Upper lobe of left lung (tissue), 6 donors: ENCODE data around the gene PTGER1. TPM values are rescaled to one million over a fixed set of nuclear protein-coding genes. Genes with fewer than 3 reads are reported as not detected.
A peak's percentile ranks its signal among the peaks of the same experiment; 100 is the strongest.

Experiments used
- ATAC-seq, 2 donors: fragments of 200-7000 bp; cut with Tn5 transposase; one replicate each; pipeline ENCODE4 v1.9.1; 2022; ENCODE audit warnings: mild to moderate bottlenecking in 2 of 2, moderate library complexity in 2 of 2; ENCODE audit not compliant: low FRiP score in 2 of 2
- DNase-seq, 2 donors: peaks; one replicate each; pipeline ENCODE4 v3.0.0-alpha.2; 2019 to 2020
- H3K27ac ChIP-seq, 4 donors: fragments of 200-600 bp; sonication (generic); one replicate each; pipeline ENCODE4 v1.5.1; 2016 to 2019
- H3K27me3 ChIP-seq, 4 donors: fragments of 200-600 bp; sonication (generic); one replicate each; pipeline ENCODE4 v1.5.1; 2017 to 2019
- H3K36me3 ChIP-seq, 4 donors: fragments of 200-600 bp; sonication (generic); one replicate each; pipeline ENCODE4 v1.5.1; 2016 to 2019
- H3K4me1 ChIP-seq, 4 donors: fragments of 200-600 bp; sonication (generic); one replicate each; pipeline ENCODE4 v1.5.1; 2018 to 2019
- H3K4me3 ChIP-seq, 4 donors: fragments of 200-600 bp; sonication (generic); one replicate each; pipeline ENCODE4 v1.5.1; 2017 to 2019; ENCODE audit warnings: mild to moderate bottlenecking in 2 of 4, moderate library complexity in 1 of 4
- H3K9me3 ChIP-seq, 4 donors: fragments of 200-600 bp; sonication (generic); one replicate each; pipeline ENCODE4 v1.5.1; 2018 to 2019
- EP300 ChIP-seq, 4 donors: sonication (generic); formaldehyde crosslinking; IDR thresholded peaks; one replicate each; pipeline ENCODE4 v1.5.1; 2017; ENCODE audit warnings: antibody characterized with exemption in 4 of 4, control low read depth in 2 of 4
- POLR2A ChIP-seq, 4 donors: fragments of 450-650 bp; IDR thresholded peaks; one replicate each; pipeline ENCODE4 v1.5.1; 2016 to 2017; ENCODE audit warnings: antibody characterized with exemption in 4 of 4, mild to moderate bottlenecking in 2 of 4
- POLR2AphosphoS5 ChIP-seq, 2 donors: sonication (generic); formaldehyde crosslinking; IDR thresholded peaks; one replicate each; pipeline ENCODE4 v1.5.1; 2017; ENCODE audit warnings: antibody characterized with exemption in 2 of 2
- WGBS, 2 donors: methylation state at CpG; one replicate each; pipeline ENCODE4 v1.1.5; 2017 to 2018; 5-methylcytosine and 5-hydroxymethylcytosine counted together
- total RNA-seq, 6 donors: library from RNA; depleted of rRNA in 4 of 6; stranded (reverse); fragments of >200 nt in 4 of 6; gene quantifications; one replicate each; pipeline versions ENCODE4 v1.1.0 to v1.2.1, GENCODE V29; 2016 to 2021
- TF ChIP-seq, protein P1 (sequence below), 6 experiments: fragments of 450-650 bp in 4 of 6; fragments of 200-600 bp in 2 of 6; sonication (generic) in 2 of 6; IDR thresholded peaks; one replicate each; pipeline ENCODE4 v1.5.1; 2016 to 2019; ENCODE audit warnings: antibody characterized with exemption in 6 of 6
- donor health status: DM: no; HTN: no; CAD: no; lungs with moderate emphysema.
- donor health status: DM: no; HTN: yes; CAD: no; lungs with severe emphysema.

The PTGER1 gene
- 1 to 10 TPM in 2 of 6 donors, under 1 TPM in 1, not detected in 3; 0.59 to 3.9 (median 1.7) TPM for total RNA-seq

DNA sequence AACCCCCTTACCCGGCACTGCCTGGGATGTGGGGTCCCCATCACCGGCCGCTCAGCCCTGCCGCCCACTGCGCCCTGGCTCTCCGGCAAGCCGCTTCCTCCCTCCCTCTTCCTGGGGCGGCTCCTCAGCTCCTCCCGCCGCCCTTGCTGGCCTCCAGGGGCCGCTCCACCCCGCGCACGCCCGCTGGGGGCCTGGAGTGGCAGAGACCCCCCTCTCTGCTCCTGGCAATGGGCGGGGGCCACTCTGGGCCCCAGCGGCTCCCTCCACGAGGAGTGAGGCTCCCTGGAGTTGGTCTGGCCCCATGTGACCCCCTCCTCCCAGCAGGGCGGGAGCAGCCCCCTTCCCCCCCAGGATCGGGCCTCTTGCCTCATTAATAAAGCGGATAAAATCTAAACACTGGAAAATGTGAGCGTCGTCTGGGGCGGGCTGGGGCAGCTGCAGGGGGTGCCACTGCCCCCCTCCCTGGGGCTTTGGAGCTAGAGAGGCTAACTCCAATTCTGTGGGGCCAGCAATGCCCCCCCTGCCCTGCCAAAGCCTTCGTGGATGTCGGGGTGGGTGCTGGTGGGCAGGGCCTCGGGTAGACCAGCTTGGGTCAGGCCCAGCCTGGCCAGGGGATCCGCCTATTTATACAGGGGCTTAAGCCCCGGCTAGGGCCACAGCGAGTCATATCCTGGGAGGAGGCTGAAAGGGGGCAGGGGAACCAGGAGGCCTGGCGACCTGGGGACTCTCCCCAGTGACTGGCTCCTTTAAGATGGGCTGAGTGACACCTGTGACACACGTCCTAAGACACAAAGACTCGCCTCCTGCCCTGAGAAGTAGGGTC lies at the start of gene PTGER1:
Gene PTGER1, minus strand, starts transcription at position 104 of the 823 bp plus-strand sequence. CDS start 1,034 bp downstream, outside the sequence.
- H3K4me3 ChIP-seq = peak within 1 kb of the TSS in 3 of 4 donors; percentile 4 to 33 (median 31)
- H3K9me3 ChIP-seq = no peaks in the 10 kb centered on the region
- ATAC-seq = peak in 1 of 2 donors; percentile 25
- peaks cover 42 to 73% (median 52%) of the 10 kb centered on the region in 4 donors for H3K4me1 ChIP-seq
- peaks cover 0 to 26% (median 7%) of the 10 kb centered on the region in 4 donors for H3K27me3 ChIP-seq
- TF ChIP-seq POLR2A (IDR thresholded peaks at IDR 0.05) = no peak
- TF ChIP-seq, protein P1, sequence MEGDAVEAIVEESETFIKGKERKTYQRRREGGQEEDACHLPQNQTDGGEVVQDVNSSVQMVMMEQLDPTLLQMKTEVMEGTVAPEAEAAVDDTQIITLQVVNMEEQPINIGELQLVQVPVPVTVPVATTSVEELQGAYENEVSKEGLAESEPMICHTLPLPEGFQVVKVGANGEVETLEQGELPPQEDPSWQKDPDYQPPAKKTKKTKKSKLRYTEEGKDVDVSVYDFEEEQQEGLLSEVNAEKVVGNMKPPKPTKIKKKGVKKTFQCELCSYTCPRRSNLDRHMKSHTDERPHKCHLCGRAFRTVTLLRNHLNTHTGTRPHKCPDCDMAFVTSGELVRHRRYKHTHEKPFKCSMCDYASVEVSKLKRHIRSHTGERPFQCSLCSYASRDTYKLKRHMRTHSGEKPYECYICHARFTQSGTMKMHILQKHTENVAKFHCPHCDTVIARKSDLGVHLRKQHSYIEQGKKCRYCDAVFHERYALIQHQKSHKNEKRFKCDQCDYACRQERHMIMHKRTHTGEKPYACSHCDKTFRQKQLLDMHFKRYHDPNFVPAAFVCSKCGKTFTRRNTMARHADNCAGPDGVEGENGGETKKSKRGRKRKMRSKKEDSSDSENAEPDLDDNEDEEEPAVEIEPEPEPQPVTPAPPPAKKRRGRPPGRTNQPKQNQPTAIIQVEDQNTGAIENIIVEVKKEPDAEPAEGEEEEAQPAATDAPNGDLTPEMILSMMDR (IDR thresholded peaks at IDR 0.05) = peak; percentile 21 to 41 (median 28)
- peaks cover 0 to 47% (median 43%) of the 10 kb centered on the region in 4 donors for H3K36me3 ChIP-seq
- DNase-seq = peak in 1 of 2 donors; percentile 88
- H3K27ac ChIP-seq = peak within 1 kb of the TSS in 3 of 4 donors; percentile 15 to 62 (median 32)
- 5 to 8% methylated on average over 11 to 33 of the region's 33 CpGs for WGBS, 2 donors

- WGBS, 2 donors = 93 to 95% methylated on average over 4 of the region's 4 CpGs
- H3K36me3 ChIP-seq = peaks cover 3 to 12% (median 9%) of the 10 kb centered on the region in 4 donors
- DNase-seq (no peak), ATAC-seq (no peak)
- peak overlapping the region in 2 of 4 donors; percentile 100 for H3K27ac ChIP-seq
- no peak overlapping the region for H3K4me3 ChIP-seq
- H3K4me1 ChIP-seq = peaks cover 24 to 31% (median 27%) of the 10 kb centered on the region in 4 donors
- TF ChIP-seq POLR2AphosphoS5 (IDR thresholded peaks at IDR 0.05) (no peak), EP300 (IDR thresholded peaks at IDR 0.05) (no peak), POLR2A (IDR thresholded peaks at IDR 0.05) (no peak)
- TF ChIP-seq, protein P1 (IDR thresholded peaks at IDR 0.05) = no peak
- no peaks in the 10 kb centered on the region for H3K27me3 ChIP-seq
- H3K9me3 ChIP-seq = no peaks in the 10 kb centered on the region
Observed at GRCh38 chr19:14520543-14520942, 45.4 kb upstream of the PTGER1 start.

- Histone ChIP-seq H3K27me3 (no peaks in the 10 kb centered on the region), H3K36me3 (peaks cover 10 to 18% (median 16%) of the 10 kb centered on the region in 4 donors), H3K4me1 (peaks cover 30 to 37% (median 33%) of the 10 kb centered on the region in 4 donors), H3K27ac (peak overlapping the region; percentile 96 to 100 (median 100)), H3K4me3 (no peak overlapping the region), H3K9me3 (no peaks in the 10 kb centered on the region)
- DNase-seq (peak in 1 of 2 donors; percentile 48), ATAC-seq (no peak)
- 51 to 83% methylated on average over 1 to 2 of the region's 2 CpGs for WGBS, 2 donors
- TF ChIP-seq POLR2A (IDR thresholded peaks at IDR 0.05) (no peak), POLR2AphosphoS5 (IDR thresholded peaks at IDR 0.05) (peak in 1 of 2 donors; percentile 34)
Observed at GRCh38 chr19:14519860-14520407, 44.8 kb upstream of the PTGER1 start.

DNA sequence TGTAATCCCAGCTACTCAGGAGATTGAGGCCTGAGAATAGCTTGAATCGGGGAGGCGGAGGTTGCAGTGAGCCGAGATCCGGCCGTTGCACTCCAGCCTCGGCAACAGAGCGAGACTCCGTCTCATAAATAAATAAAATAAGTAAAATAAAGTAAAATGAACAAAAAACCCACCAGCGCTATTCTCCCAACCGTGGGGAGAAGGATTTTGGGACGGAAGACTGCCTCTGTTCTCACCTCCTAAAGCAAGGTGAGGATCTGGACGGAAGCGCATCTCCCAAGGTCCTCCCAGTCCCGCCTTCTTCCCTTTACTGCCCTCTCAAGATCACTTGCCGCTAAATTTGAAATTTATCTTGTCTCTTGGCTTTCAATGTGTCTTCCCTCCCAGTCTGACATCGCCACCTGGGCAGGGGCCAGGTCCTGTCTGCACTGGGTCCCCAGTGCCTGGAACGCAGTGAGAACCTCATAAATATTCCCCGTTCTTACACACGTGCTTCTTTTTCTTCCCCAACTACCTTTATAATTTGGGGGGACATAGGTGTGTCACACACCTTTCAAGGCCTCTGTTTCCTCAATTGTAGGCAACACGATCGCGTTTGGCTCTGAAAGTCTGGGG lies 44.2 kb upstream of the PTGER1 start:
- Histone ChIP-seq H3K36me3 (peaks cover 15 to 24% (median 21%) of the 10 kb centered on the region in 4 donors), H3K9me3 (no peaks in the 10 kb centered on the region), H3K27me3 (no peaks in the 10 kb centered on the region), H3K4me1 (peaks cover 35 to 42% (median 39%) of the 10 kb centered on the region in 4 donors), H3K27ac (peak overlapping the region; percentile 96 to 100 (median 100)), H3K4me3 (peak overlapping the region in 2 of 4 donors; percentile 24 to 92)
- TF ChIP-seq POLR2AphosphoS5 (IDR thresholded peaks at IDR 0.05) (no peak), POLR2A (IDR thresholded peaks at IDR 0.05) (no peak), EP300 (IDR thresholded peaks at IDR 0.05) (no peak)
- TF ChIP-seq, protein P1 (IDR thresholded peaks at IDR 0.05) = no peak
- DNase-seq (peak in 1 of 2 donors; percentile 17), ATAC-seq (no peak)
- 93 to 94% methylated on average over 22 of the region's 22 CpGs for WGBS, 2 donors
